HG02943 (cell line): ENCODE data around the gene MTHFD2.
"Not testable (repeated sequence)": the region's sequence is repeated elsewhere in the genome, so short reads cannot be mapped to it uniquely, and the experiment has no call there.

Source experiments
- ATAC-seq: cut with Tn5 transposase; IDR thresholded peaks from one replicate; pipeline ENCODE4 v1.9.1; 2021; ENCODE audit warnings: mild to moderate bottlenecking, low read depth, moderate library complexity; ENCODE audit not compliant: unreplicated experiment

The MTHFD2 gene

GRCh38 chr2:74194799-74195198 lies 3.6 kb upstream of the MTHFD2 start:
- no peak for ATAC-seq

GRCh38 chr2:74197049-74197448 lies 1.4 kb upstream of the MTHFD2 start:
- no peak for ATAC-seq

GRCh38 chr2:74198023-74198460 lies 373 bp upstream of the MTHFD2 start:
- ATAC-seq = no peak

- no peak for ATAC-seq
These were observed 873 bp downstream of the MTHFD2 start for GRCh38 chr2:74199275-74199701.

GRCh38 chr2:74199871-74200305 lies 1.5 kb downstream of the MTHFD2 start:
- ATAC-seq = no peak

- no peak for ATAC-seq
These were observed 2.8 kb downstream of the MTHFD2 start for GRCh38 chr2:74201196-74201595.

GRCh38 chr2:74201596-74201995 lies 3.2 kb downstream of the MTHFD2 start:
- ATAC-seq = no peak

GRCh38 chr2:74204436-74204835 lies 6.0 kb downstream of the MTHFD2 start:
- no peak for ATAC-seq

GRCh38 chr2:74205113-74205512 lies 6.7 kb downstream of the MTHFD2 start:
- no peak for ATAC-seq

- peak; percentile 35 for ATAC-seq
These were observed 7.2 kb downstream of the MTHFD2 start for GRCh38 chr2:74205596-74205995.

GRCh38 chr2:74206180-74206688 lies 7.8 kb downstream of the MTHFD2 start:
- peak; percentile 68 for ATAC-seq

- no peak for ATAC-seq
These were observed 14.4 kb downstream of the MTHFD2 start for GRCh38 chr2:74212702-74213410.

GRCh38 chr2:74215771-74216170 lies 17.4 kb downstream of the MTHFD2 start:
- not testable (repeated sequence) for ATAC-seq

- no peak for ATAC-seq
These were observed 18.2 kb downstream of the MTHFD2 start for GRCh38 chr2:74216642-74217041.

- ATAC-seq = no peak
These were observed 21.6 kb downstream of the MTHFD2 start for GRCh38 chr2:74219846-74220486.

- no peak for ATAC-seq
These were observed 22.7 kb downstream of the MTHFD2 start for GRCh38 chr2:74221091-74221490.

- no peak for ATAC-seq
These were observed 23.3 kb downstream of the MTHFD2 start for GRCh38 chr2:74221604-74222299.

GRCh38 chr2:74222300-74222650 lies 23.9 kb downstream of the MTHFD2 start:
- no peak for ATAC-seq

- no peak for ATAC-seq
These were observed 25.7 kb downstream of the MTHFD2 start for GRCh38 chr2:74223941-74224770.

- no peak for ATAC-seq
These were observed 27.5 kb downstream of the MTHFD2 start for GRCh38 chr2:74225698-74226459.
